HEK293 (cell line): ENCODE results near the gene SZT2.
A peak's percentile ranks its signal among the peaks of the same experiment; 100 is the strongest.

Experiments
- BCL6B ChIP-seq: fragments of 450-650 bp; formaldehyde crosslinking; IDR thresholded peaks from 2 replicates; pipeline ENCODE4 v1.5.1; 2017; ENCODE audit warnings: missing biosample characterization, missing genetic modification characterization
- ELK4 ChIP-seq: IDR thresholded peaks from 2 replicates; pipeline ENCODE4 v1.6.1; 2011; ENCODE audit warnings: mild to moderate bottlenecking, low read depth, low read length, borderline replicate concordance
- HIC1 ChIP-seq: fragments of 450-650 bp; formaldehyde crosslinking; IDR thresholded peaks from 2 replicates; pipeline ENCODE4 v1.5.1; 2016; ENCODE audit warnings: missing biosample characterization, missing genetic modification characterization
- PRDM6 ChIP-seq: fragments of 450-650 bp; formaldehyde crosslinking; IDR thresholded peaks from 2 replicates; pipeline ENCODE4 v1.5.1; 2017; ENCODE audit warnings: missing biosample characterization, missing genetic modification characterization
- WT1 ChIP-seq: fragments of 450-650 bp; formaldehyde crosslinking; IDR thresholded peaks from 2 replicates; pipeline ENCODE4 v1.5.1; 2016; ENCODE audit warnings: missing biosample characterization, missing genetic modification characterization
- ZIC2 ChIP-seq: fragments of 450-650 bp; formaldehyde crosslinking; IDR thresholded peaks from 2 replicates; pipeline ENCODE4 v1.5.1; 2016; ENCODE audit warnings: missing biosample characterization, missing genetic modification characterization
- ZNF146 ChIP-seq: fragments of 450-650 bp; formaldehyde crosslinking; IDR thresholded peaks from 2 replicates; pipeline ENCODE4 v1.5.1; 2016; ENCODE audit warnings: missing biosample characterization, missing genetic modification characterization
- ZNF16 ChIP-seq: fragments of 450-650 bp; formaldehyde crosslinking; IDR thresholded peaks from 2 replicates; pipeline ENCODE4 v1.5.1; 2016; ENCODE audit warnings: low read depth, missing biosample characterization, missing genetic modification characterization
- ZNF2 ChIP-seq: fragments of 450-650 bp; formaldehyde crosslinking; IDR thresholded peaks from 2 replicates; pipeline ENCODE4 v1.5.1; 2016; ENCODE audit warnings: missing biosample characterization, missing genetic modification characterization
- ZNF202 ChIP-seq: fragments of 450-650 bp; formaldehyde crosslinking; IDR thresholded peaks from 2 replicates; pipeline ENCODE4 v1.5.1; 2016; ENCODE audit warnings: missing biosample characterization, missing genetic modification characterization, borderline replicate concordance
- ZNF223 ChIP-seq: fragments of 450-650 bp; formaldehyde crosslinking; IDR thresholded peaks from 2 replicates; pipeline ENCODE4 v1.5.1; 2016; ENCODE audit warnings: missing biosample characterization, missing genetic modification characterization
- ZNF274 ChIP-seq, 2 experiments: fragments of 200-500 bp in 1 of 2; fragments of 450-650 bp in 1 of 2; sonication (Bioruptor generic) in 1 of 2; formaldehyde crosslinking in 1 of 2; IDR thresholded peaks; 2 replicates each; pipeline versions ENCODE4 v1.5.1 to v1.6.1; 2014 to 2016; ENCODE audit warnings: borderline replicate concordance in 1 of 2, inconsistent platforms in 1 of 2, low read length in 1 of 2, missing biosample characterization in 1 of 2, missing genetic modification characterization in 1 of 2
- ZNF362 ChIP-seq: fragments of 450-650 bp; formaldehyde crosslinking; IDR thresholded peaks from 2 replicates; pipeline ENCODE4 v1.5.1; 2016; ENCODE audit warnings: missing biosample characterization, missing genetic modification characterization
- ZNF391 ChIP-seq: fragments of 450-650 bp; formaldehyde crosslinking; IDR thresholded peaks from 2 replicates; pipeline ENCODE4 v1.5.1; 2016; ENCODE audit warnings: low read depth, missing biosample characterization, missing genetic modification characterization, borderline replicate concordance
- ZNF449 ChIP-seq: fragments of 450-650 bp; formaldehyde crosslinking; IDR thresholded peaks from 2 replicates; pipeline ENCODE4 v1.5.1; 2017; ENCODE audit warnings: missing biosample characterization, mild to moderate bottlenecking, missing genetic modification characterization, moderate library complexity
- ZNF488 ChIP-seq: fragments of 450-650 bp; formaldehyde crosslinking; IDR thresholded peaks from 2 replicates; pipeline ENCODE4 v1.5.1; 2016; ENCODE audit warnings: missing biosample characterization, missing genetic modification characterization
- ZNF544 ChIP-seq: fragments of 450-650 bp; formaldehyde crosslinking; IDR thresholded peaks from 2 replicates; pipeline ENCODE4 v1.5.0; 2017; ENCODE audit warnings: missing biosample characterization, missing genetic modification characterization
- ZNF558 ChIP-seq: fragments of 450-650 bp; formaldehyde crosslinking; IDR thresholded peaks from 2 replicates; pipeline ENCODE4 v1.5.1; 2016; ENCODE audit warnings: missing biosample characterization, missing genetic modification characterization
- ZNF561 ChIP-seq: fragments of 450-650 bp; IDR thresholded peaks from 2 replicates; pipeline ENCODE4 v1.5.1; 2018; ENCODE audit warnings: missing biosample characterization, missing genetic modification characterization, borderline replicate concordance
- ZNF571 ChIP-seq: fragments of 450-650 bp; formaldehyde crosslinking; IDR thresholded peaks from 2 replicates; pipeline ENCODE4 v1.5.0; 2017; ENCODE audit warnings: missing biosample characterization, missing genetic modification characterization
- ZNF600 ChIP-seq: fragments of 450-650 bp; formaldehyde crosslinking; IDR thresholded peaks from 2 replicates; pipeline ENCODE4 v1.5.1; 2016; ENCODE audit warnings: missing biosample characterization, missing genetic modification characterization
- ZNF623 ChIP-seq: fragments of 450-650 bp; formaldehyde crosslinking; IDR thresholded peaks from 2 replicates; pipeline ENCODE4 v1.5.1; 2016; ENCODE audit warnings: missing biosample characterization, missing genetic modification characterization
- ZNF677 ChIP-seq: fragments of 450-650 bp; IDR thresholded peaks from 2 replicates; pipeline ENCODE4 v1.5.0; 2018; ENCODE audit warnings: missing biosample characterization, mild to moderate bottlenecking, missing genetic modification characterization, moderate library complexity
- ZNF704 ChIP-seq: fragments of 450-650 bp; formaldehyde crosslinking; IDR thresholded peaks from 2 replicates; pipeline ENCODE4 v1.5.1; 2016; ENCODE audit warnings: missing biosample characterization, missing genetic modification characterization
- ZNF76 ChIP-seq: fragments of 450-650 bp; formaldehyde crosslinking; IDR thresholded peaks from 2 replicates; pipeline ENCODE4; 2016; ENCODE audit warnings: low read depth, missing biosample characterization, missing genetic modification characterization, borderline replicate concordance
- ZNF830 ChIP-seq: fragments of 450-650 bp; IDR thresholded peaks from 2 replicates; pipeline ENCODE4 v1.5.0; 2018; ENCODE audit warnings: missing biosample characterization, missing genetic modification characterization, low read depth, mild to moderate bottlenecking, moderate library complexity
- ZSCAN30 ChIP-seq: fragments of 450-650 bp; IDR thresholded peaks from 2 replicates; pipeline ENCODE4 v1.5.1; 2018; ENCODE audit warnings: missing biosample characterization, mild to moderate bottlenecking, missing genetic modification characterization, moderate library complexity

The SZT2 gene

GRCh38 chr1:43348809-43349593 is 40.7 kb upstream of the SZT2 start (continued):
- TF ChIP-seq ZNF362 (no peak), ZNF146 (tag by site-specific recombination) (no peak), ZNF558 (no peak), BCL6B (tag by site-specific recombination) (no peak), ELK4 (no peak), ZNF561 (tag by site-specific recombination) (peak; percentile 79; the same call in 1 of the 2 replicates), ZNF274 (IDR thresholded peaks at IDR 0.05; ENCODE audit: low read length) (no peak), ZNF274 (tag by site-specific recombination; IDR thresholded peaks at IDR 0.05; ENCODE audit: borderline replicate concordance) (no peak), ZNF76 (tag by site-specific recombination) (no peak), ZNF623 (no peak), WT1 (tag by site-specific recombination) (0 out of 2 replicates have a peak, but pooled peaks have one; percentile 16), ZNF449 (tag by site-specific recombination) (peak; percentile 81), ZNF16 (tag by site-specific recombination) (no peak), ZSCAN30 (tag by site-specific recombination) (peak; percentile 69), ZNF677 (tag by site-specific recombination) (no peak), ZNF704 (tag by site-specific recombination) (no peak), ZNF571 (no peak), ZNF600 (tag by site-specific recombination) (no peak), ZNF544 (tag by site-specific recombination) (no peak), HIC1 (tag by site-specific recombination) (peak; percentile 77; the same call in 1 of the 2 replicates), ZNF830 (tag by site-specific recombination) (no peak), ZNF2 (tag by site-specific recombination) (peak; percentile 36; the same call in 1 of the 2 replicates), PRDM6 (tag by site-specific recombination) (no peak), ZNF223 (tag by site-specific recombination) (peak; percentile 78; the same call in 1 of the 2 replicates), ZIC2 (tag by site-specific recombination) (0 out of 2 replicates have a peak, but pooled peaks have one; percentile 21), ZNF202 (no peak), ZNF488 (no peak), ZNF391 (peak; percentile 42; the same call in 1 of the 2 replicates)
